Activated T-cell treated with anti-CD3 and anti-CD28 coated beads for 4 hours (primary cell): ENCODE measurements around the gene C11orf54.

Experiments used
- DNase-seq: peaks from one replicate; pipeline ENCODE4 v3.0.0-alpha.2; 2020

Gene C11orf54

DNA sequence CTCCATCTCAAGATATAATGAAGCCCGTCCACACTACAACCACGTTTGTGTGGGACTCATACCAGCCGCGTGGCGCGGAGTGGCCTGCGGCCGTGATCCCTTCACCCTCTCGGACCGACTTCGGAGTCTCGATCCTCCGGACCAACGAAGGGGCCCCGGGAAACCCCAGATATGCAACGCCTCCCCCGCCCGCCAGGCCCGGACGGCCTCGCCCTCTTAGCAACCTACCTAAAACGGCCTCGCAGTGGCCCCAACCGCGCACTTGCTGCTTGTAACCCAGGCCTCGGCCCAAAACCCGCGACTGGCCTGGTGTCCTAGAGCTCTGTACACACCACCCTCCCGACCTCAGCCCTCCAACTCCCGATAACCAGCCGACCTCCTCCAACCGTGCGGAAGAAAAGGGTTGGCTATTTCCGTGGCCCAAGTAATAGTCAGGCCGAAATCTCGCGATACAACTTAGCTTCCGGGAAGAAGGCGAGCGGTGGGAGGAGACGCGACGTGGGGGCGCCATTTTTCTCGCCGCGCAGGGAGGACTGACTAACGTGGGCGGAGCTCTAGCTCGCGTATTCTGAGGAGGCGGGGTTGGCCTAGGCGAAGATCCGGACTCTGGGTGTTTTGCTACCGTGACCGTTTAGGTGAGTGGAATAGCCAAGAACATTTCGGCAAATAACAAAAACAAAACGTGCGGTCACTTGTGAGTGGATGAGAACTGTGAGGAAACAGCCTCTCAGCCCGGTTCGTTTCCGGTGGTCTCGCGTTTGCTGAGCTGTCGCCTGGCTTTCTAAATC lies at the start of gene C11orf54, which contains the start of gene TAF1D:
TSS of gene C11orf54 (plus strand) at position 579 of the 788 bp plus-strand sequence. CDS start 5,722 bp downstream, outside the sequence.
TSS of gene TAF1D (minus strand) at position 402 of the 788 bp plus-strand sequence. CDS start 2,191 bp downstream, outside the sequence.
- DNase-seq = peak; percentile 97

DNA sequence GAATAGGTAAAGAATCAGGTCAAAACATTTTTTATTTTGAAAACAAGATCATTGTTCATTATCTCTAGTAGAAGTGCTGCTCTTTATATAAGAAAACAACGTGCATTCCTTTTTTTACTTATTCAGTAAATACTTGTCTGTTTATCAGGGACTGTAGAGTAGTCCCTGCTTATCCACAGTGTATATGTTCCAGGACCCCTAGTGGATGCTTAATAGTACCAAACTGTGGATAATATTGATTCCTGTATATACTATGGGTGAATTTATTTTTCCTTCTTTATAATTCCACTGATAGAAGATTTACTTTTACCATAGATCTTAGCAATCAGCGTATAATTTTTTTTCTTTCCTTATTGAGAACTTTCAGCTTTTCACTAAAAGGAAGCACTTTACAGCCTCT lies 47.4 kb upstream of the C11orf54 start:
- no peak for DNase-seq

DNA sequence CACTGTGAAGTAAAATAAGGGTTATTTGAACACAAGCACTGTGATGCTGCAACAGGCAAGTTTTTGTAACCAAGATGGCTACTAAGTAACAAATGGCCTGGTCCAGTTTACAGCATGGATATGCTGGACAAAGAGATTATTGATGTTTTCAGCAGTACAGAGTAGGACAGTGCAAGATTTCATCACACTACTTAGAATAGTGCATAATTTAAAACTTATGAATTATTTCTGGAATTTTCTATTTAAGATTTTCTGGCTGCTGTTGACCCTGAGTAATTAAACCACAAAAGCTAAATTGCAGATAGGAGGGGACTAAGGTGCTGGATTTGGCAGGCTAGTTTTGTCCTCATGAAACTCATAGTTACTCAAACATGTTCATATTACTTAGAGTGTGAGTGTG lies 46.9 kb upstream of the C11orf54 start:
- DNase-seq = no peak

DNA sequence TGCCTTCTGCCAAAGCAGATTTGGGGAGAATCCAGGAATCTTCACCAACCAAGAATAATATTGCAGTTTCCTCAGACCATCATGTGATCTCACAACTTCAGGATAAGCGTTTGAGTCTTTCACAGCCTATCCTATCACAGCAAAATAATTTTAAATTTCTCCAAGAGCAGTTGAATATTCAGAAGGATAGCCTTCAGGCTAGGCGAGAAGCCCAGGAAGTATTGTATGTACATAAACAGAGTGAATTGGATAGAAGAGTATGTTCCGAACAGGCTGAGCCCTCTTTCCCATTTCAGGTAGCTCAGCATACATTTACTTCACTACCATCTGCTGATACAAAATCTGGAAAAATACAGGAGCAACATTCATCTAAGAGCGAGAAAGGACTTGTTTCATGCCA lies 43.9 kb upstream of the C11orf54 start:
- DNase-seq = no peak

DNA sequence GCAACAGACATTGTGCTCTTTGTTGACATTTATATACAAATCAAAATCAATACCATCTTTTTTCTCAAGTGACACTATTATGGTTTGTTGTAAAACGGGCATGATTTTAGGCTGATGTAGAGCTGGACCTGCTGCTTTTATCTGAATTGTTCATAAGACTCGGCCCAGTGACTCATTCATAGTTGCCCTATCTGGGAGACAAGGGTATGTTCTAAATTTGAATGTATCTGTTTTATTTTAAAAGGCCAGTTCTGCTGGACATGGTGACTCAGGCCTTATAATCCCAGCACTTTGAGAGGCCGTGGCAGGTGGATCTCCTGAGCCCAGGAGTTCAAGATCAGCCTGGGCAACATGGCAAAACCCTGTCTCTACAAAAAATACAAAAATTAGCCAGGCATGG lies 40.6 kb upstream of the C11orf54 start:
- no peak for DNase-seq

DNA sequence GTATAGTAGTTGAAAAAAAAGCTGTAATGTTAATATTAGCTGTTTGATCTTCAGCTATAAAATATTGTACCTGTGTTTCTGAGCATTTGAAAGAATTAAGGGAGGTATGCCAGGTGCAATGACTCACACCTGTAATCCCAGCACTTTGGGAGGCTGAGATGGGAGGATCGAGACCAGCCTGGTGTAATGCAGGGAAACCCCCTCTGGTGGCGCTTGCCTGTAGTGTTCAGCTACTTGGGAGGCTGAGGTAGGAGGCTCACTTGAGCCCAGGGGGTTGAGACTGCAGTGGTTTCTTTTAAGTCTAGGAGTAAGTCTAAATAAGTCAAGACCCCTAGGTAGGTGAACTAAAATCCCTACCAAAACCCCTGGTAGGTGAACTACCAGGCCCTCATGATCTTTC lies 37.2 kb upstream of the C11orf54 start:
- DNase-seq = no peak

DNA sequence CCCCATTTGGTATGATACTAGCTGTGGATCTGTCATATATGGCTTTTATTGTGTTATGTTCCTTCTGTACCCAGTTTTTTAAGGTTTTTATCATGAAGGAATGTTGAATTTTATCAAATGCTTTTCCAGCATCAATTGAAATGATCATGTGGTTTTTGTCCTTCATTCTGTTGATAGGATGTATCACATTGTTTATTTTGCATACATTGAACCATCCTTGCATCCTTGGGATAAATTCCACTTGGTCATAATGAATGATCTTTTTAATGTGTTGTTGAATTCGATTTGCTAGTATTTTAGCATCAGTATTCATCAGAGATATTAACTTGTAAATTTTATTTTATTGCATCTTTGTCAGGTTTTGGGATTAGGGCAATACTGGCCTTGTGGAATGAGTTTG lies 31.2 kb upstream of the C11orf54 start:
- no peak for DNase-seq

DNA sequence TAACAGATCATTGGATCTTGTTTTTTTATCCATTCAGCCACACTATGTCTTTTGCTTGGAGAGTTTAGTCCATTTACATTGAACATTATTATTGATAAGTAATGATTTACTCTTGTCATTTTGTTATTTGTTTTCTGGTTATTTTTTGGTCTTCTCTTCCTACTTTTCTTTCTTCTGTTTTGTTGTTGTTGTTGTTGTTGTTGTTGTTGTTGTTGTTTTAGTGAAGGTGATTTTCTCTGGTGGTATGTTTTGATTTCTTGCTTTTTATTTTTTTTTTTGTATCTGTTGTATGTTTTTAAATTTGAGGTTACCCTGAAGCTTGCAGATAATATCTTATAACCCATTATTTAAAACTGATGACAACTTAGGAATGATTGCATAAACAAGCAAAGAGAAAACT lies 28.8 kb upstream of the C11orf54 start:
- no peak for DNase-seq

DNA sequence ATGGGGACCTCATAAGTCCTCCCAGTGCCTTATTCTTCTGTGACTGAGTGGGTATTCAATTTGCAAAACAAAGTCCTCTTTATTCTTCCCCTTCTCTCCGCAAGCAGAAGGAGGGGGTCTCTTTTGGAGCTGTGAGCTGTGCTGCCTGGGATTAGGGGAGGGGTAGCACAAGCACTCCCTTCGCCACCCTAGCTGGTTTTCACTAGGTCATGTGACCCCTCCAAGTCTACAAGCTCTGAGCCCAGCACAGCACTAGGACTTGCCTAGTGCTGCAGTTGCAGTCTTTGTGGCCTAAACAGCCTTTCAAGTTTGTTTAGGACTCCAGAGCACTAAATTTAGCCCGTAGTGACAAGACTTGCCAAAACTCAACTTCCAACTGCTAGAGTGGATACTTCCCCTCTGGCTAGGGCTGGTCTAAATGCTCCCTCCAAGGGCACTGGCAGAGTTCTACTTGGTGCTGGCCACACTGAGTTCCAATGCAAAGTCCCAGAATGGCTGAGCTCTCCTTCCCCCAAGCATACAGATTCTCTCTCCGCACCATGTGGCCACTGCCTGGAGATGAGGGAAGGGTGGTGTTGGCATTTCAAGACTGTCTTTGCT lies 25.6 kb upstream of the C11orf54 start:
- DNase-seq = no peak

DNA sequence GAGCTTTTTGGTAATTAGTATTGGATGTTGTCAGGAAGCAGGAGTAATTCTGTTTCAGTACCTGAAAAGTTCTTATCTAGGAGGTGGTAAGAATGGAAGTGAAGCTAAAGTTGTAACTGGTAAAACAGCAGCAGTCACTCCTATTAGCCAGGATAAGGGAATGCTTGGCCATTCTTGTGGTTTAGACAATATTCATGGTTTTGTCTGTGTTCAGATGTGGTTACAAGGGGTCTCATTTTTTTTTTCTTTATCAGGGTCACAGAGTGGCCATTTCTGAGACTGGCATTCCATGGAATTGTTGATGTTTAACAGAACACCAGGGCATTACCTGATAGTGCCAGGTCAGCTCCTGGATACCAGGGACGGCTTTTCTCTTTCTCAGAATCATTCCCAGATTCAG lies 24.0 kb upstream of the C11orf54 start:
- no peak for DNase-seq

DNA sequence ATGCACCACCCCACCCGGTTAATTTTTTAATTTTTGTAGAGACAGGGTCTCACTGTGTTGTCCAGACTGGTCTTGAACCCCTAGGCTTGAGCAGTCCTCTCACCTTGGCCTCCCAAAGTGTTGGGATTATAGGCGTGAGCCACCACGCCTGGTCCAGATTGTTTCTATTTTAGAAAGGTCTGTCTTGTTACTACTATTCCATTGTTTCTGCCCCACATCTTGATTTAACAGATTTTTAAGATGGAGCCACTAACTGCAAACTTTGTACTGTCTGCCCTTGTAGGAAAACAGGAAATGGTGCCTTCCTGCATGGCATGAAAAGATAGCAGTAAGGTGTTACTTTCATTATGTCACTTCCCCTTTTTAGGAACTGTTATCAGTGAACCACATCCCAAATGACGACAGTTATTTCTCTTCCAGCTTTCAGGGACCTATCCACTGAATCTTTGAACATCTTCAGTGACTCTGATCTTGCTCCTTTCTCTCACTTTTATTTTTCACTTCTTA lies 23.4 kb upstream of the C11orf54 start:
- DNase-seq = no peak

DNA sequence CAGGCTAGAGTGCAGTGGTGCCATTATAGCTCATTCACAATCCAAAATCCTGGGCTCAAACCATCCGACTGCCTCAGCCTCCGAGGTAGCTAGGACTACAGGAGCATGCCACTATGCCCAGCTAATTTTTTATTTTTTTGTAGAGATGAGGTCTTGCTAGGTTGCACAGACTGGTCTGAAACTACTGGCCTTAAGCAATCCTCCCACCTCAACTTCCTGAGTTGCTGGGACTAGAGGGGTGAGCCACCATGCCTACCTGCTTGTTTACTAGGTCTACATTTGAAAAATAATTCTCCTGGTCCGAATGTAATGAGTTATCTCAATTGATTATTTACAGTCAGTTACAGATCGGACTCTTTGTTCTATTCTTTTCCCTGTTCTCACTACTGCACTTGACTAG lies 22.2 kb upstream of the C11orf54 start:
- no peak for DNase-seq

DNA sequence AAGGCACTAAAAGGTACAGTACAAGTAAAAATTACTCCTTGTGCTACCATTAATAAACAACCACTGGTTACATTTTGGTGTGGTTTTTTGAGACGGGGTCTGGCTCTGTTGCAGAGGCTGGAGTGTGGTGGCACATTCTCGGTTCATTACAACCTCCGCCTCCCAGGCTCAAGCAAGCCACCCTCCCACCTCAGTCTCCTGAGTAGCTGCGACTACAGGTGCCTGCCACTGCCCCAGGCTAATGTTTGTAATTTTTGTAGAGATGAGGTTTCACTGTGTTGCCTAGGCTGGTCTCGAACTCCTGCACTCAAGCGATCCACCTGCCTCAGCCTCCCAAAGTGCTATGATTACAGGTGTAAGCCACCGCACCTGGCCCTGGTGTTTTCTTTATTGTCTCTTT lies 20.9 kb upstream of the C11orf54 start:
- no peak for DNase-seq

DNA sequence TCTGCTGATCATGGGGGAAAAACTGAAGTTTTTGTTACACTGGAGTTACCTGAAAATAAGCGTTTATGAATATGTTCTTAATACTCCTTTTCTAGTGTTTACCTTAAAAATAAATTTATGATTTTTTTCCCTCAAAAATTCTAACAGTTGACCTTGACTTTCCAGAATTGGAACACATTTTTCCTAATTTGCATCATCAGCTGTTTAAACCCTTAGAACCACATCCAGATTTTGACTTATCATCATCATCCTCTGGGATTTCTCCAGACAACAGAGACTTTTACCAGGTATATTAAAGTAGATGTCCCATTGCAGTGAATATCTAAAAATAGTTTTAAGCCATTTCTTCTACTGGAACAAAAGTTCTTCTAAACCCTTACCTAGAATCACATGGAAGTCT lies 17.4 kb upstream of the C11orf54 start:
- no peak for DNase-seq

DNA sequence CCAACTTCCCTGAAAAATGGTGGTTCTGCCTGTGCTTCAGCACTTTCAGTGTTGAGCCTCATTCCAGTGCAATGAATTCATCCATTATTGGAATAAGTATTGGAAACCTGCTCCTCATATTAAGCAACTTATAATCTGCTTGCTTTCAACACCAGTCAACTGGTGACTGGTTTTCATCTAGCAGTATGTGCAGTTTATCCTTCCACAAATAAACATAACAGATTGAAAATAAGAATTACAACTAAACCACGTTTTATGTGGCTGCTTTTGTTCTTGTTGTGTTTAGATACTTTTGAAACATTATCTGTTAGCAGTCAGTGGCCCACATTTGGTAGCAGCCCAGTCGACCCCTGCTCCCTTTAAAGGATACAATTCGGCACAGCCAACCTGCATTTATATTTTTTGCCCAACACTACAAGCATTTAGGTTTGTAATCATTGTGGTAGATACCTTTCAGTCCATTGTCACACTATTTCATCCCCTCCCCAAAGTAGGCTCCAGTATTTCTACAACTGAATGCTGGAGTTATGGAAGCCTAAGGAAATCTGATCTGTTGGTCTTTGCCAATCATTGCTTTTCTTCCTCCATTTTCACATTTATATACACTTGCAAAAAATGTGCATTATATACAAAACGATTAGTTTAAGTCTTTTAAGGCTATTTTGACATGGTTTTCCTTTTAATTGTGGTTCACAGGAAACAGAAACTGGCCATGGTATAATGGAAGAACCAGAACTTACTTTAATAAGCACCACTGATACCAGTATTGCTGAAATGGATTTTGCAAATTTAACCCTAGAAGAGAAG lies 13.3 kb upstream of the C11orf54 start:
- DNase-seq = no peak

DNA sequence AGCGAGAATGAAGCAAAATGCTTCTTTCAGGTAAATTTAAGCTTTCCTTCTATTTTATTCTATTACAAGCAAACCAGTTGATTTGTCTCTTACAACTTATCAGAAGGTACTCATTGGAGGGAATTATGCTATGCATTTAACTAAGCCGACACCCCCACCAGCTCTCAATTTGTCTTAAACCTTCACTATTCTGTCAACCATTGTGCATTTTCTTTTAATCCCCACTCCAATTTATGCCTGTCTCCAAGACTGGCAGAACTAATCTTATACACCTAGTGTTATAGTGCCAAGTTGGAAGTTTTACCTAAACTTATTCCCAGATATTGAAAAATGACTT lies 12.7 kb upstream of the C11orf54 start:
- DNase-seq = no peak

DNA sequence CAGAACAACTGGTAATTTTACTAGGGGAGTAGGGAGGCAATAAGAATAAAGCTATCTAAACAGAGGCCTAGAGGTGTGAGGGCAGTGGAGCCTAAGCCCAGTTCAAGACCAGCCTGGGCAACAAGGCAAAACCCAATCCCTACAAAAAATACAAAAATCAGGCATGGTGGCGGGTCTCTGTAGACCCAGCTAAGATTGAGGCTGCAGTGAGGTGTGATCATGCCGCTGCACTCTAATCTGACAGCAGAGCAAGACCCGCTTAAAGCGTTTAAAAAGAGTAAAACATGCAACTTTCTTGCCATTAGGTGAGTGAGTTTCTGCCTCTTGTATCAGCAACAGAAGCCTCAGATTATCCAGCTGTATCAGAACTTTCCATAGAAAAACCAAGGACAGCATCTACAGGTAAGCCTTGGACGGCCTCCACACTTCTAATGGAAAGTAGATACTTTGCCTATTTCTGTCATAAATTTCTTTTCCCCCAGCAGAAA lies 12.3 kb upstream of the C11orf54 start:
- DNase-seq = no peak

DNA sequence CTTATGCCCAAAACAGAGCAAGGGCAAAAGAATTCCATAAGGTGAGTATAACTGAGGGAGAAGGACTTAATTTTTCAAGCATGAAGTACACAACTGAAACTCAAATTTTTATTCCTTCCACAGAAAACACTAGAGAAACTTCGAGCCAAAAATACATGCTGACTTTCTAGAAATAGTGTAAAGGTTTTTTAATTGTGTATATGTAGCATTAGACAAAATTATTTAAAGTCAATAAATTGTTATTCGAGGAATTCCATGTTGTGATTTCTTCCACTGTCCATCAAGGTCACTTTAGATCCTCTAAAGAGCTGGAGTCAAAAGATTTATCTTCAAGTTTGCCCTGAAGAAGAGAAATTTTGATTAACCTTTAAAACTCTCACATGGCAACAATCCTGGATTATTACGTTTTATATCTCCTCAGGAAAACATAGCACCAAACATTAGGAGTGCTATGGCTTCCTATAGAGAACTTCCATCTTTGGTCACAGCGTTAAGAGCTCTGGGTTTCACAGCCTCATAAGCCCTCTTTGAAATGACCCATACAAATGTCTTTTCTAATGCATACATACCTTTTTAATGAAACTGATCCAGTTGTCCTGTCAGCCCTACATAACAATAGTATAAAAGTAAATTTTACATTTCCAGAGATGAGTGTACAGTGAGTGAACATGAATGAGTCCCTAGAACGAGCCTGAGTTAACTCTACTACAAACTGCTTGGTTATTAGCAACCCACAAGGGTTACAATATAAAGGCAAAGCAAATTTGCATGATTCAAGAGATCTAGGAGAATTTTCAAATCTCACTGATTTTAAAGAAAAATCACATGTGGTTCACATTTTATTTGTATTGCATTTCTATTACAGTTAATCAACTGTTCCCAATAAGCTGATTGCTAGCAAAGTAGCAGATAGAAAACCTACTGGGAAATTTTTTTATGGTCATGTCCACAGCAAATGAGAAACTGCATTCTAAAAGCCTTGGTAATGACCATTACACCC lies 11.1 kb upstream of the C11orf54 start:
- no peak for DNase-seq

DNA sequence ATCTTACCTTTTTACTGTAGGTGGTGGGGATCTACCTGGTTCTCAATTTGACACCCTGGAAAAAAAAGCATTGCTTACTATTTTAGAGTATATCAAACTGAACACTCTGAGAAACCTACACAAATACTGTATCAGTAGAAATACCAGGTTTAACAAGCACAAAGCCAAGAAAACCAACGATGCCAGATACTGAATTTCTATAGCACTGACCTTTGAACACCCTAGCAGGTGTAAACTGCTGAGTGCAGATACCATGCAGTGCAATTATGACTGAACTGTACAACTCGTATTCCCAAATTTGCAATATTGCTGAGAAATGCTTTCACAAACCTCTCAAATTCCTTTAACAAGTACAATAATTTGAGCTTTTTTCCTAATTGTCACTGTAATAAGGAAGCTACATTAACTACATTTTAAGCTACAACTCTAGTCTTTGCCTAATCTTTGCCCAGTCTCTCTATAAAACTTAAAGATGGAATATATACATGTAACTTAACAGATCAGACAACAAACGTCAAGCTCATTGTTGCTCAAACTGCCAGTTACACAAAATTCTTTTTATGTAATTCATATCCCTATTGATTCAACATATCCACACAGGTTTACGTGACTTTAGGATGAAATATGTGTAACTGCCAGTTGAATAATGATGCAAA lies 9.1 kb upstream of the C11orf54 start:
- no peak for DNase-seq

DNA sequence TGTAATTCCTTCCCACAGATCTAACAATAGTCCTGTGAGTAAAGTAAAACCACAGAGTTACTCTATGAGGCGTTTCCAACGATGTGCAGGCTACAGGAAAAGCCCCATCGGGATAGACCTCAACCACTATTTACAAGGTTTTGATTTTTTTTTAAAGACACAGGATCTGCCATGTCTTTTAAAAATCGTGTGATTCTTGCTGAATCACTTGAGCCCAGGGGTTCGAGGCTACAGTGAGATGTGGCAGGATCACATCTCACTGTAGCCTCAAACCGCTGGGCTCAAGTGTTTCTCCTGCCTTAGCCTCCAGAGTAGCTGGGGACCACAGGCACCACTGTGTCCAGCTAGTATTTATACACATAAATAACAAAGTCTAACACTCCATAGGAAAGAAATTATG lies 8.0 kb upstream of the C11orf54 start:
- DNase-seq = no peak

DNA sequence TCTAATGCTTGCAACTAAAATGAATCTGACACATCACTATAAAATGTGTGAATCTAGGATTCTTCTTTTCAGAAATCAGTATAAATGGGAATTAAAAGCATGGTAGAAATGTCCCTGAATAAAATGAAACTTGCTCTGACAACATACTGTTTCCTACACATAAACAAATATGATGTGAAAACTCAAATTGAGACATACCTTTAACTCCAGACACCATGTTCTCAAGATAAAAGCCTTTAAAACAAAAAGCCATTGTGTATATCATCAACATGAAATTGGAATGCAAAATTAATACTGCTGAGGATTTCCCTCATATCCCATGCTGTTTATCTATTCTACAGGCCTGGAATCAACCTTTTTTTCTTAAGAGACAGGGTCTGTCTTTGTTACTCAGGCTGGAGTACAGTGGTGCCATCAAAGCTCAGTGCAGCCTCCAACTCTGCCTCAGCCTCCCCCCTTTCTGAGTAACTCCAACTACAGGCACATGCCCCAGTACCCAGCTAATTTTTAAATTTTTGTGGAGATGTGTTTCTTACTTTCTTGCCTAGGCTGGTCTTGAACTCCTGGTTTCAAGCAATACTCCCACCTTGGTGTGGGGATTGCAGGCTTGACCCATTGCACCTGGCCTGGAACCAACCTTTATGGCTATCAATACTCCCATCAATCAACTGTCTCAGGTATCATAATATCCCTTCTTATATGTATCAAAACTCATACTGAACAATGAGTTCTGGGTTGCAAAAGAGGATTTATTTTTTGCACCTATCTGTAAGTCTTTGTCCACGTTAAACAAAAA lies 6.8 kb upstream of the C11orf54 start:
- no peak for DNase-seq
